ENCODE data around the gene PNPLA1.

PNPLA1 gene

DNA sequence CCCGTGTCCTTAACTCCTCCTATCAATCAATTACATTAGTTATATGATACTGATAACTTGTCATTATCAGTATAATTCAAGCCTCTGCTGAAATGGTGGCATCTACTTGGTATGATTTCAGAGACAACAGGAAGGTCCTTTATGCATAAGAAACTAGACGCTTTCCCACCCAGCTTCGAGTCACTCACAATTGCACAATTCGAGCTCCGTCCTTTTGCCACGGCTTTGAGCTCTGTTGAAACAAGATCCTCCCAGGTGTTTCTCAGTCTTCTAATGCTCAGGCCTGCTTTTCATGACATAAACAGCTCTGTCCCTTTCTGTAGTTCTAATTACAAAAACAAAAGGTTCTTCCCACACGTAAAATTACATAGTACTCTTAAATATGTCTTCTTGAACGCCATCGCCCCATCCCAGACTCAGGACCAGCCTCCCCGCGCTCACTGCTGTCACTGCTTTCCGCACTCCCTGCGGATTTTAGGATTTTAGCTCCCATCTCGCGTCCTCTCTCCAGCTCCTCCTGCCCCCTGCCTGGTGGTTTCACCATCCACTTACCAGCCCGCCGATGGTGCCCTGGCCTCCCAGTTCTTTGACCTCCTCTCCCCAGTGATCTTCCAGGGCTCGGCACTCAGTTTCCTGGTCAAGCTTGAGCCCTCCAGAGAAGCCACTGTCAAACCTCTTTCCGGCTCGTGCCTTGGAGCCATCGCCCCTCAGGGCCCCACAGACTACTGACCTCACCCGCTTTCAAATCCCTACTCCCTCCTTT is 23.2 kb upstream of the PNPLA1 start:
- no peak for DNase-seq (ENCODE audit: low read depth in 2 of 2)

DNA sequence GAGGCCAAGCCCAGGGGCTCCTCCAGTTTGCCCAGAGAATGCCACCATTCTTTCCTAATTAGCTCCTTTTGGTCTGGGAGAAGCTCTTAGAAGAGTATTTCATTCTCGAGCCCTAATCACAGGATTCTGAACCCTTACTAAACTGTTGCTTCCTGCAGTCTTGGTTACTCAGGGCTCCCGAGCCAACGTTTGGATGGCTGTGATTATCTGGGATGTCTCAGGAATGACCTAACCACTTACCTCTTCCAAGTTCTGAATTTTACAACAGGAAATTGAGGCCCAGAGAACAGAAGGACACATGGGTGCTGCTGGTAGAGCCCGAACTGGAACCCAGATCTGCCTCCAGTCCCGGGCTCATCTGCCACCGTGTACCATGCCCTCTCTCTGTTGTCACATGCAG is 22.2 kb upstream of the PNPLA1 start:
- no peak for DNase-seq (ENCODE audit: low read depth in 2 of 2)

DNA sequence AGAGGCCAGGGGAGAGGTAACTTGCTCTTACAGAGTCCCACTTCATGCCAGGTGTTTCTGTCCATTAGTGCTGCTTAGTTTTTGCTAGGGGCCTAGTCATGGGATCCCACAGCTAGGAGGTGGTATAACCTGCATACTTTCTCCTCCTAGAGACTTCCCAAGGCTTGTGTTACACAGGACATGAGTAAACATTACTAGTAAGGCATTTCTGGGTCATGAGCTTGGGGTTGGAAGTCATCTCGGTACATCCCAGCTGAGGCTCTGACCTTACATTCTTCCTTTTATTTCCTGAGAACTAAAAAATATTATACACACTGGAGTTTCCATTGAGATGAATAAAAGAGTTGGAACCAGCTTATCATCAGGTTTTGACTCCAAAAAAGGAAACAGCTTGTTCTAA is 20.9 kb upstream of the PNPLA1 start:
- no peak for DNase-seq (ENCODE audit: low read depth in 2 of 2)

DNA sequence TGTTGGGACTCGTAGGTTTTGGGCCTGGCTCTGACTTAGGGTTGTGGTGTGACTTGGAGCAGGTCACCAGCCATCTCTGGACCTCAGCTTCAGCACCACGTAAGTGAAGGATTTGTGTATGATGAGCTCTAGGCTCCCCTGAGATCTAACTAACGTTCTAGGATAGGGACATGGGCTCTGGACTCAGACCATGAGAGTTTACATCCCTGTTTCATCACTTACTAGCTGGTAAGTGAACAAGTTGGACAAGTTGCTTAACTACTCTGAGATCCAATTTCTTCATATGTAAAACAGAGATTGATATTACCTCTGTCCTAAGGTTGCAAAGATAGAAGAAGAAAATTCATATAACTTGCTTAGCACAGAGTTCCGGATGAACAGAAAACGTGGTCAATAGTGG is 20.3 kb upstream of the PNPLA1 start:
- DNase-seq (ENCODE audit: low read depth in 2 of 2), result no peak

DNA sequence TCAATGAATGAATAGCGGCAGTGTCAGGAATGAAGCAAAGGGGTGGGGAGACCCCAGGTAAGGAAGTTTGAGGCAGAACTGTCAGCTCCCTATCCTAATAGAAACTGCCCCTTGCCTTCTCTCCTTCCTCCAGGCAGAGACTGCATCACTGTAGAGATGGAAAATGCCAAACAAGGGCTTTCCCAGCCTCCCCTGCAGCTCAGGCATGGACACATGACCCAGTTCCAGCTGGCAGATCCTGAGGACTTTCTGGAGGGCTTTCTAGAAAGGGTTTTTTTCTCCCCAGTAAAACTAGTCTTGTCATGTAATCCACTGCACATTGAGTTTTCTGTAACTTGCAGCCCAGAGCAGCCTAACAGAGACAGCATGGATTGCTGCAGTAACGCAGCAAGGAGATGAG is 17.9 kb upstream of the PNPLA1 start:
- no peak for DNase-seq (ENCODE audit: low read depth in 2 of 2)

DNA sequence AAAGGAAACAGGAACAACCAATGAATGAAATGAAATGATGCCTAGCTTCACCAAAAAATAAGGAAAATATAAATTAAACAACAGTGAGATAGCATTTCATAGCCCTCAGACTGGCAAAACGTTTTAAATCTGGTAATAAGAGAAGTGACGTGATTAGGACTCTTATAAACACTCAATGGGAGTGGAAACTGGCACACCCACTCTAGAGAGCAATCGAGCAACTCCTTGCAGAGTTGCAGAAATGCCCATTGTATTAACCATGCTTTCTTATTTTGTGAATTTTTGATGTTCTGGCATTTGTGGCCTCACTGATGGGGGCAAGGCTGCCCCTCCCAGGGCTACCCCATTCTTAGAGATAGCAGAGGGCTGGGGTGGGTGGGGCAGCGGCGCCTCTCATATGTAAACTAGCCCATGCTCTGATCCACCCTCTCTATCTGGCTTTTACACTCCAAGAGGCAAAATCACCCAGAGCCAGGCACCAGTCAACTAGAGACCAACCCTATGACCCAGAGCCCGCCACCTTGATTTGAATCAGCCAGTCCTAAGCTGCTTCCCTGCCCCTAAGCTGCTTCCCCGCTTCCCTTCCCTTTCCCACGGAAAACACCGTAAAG is 6.4 kb upstream of the PNPLA1 start:
- DNase-seq (ENCODE audit: low read depth in 2 of 2), result no peak

DNA sequence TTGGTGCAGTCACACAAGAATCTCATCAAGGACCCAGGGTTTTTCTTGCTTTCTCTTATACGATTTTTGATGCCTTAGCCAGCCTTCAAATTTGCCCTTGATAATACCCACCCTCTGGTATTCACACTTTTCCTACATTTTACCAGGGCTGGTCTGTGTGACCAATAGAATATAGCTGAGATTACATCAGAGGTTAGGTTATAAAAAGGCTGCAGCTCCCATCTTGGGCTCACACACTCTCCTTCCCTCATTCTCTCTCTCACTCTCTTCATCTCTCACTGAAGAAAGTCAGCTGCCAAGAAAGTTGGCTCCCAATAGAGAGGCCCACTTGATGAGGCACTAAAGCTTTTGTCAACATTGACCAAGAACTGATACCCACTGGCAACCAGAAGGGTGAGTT is 4.1 kb upstream of the PNPLA1 start:
- DNase-seq (ENCODE audit: low read depth in 2 of 2), result no peak

DNA sequence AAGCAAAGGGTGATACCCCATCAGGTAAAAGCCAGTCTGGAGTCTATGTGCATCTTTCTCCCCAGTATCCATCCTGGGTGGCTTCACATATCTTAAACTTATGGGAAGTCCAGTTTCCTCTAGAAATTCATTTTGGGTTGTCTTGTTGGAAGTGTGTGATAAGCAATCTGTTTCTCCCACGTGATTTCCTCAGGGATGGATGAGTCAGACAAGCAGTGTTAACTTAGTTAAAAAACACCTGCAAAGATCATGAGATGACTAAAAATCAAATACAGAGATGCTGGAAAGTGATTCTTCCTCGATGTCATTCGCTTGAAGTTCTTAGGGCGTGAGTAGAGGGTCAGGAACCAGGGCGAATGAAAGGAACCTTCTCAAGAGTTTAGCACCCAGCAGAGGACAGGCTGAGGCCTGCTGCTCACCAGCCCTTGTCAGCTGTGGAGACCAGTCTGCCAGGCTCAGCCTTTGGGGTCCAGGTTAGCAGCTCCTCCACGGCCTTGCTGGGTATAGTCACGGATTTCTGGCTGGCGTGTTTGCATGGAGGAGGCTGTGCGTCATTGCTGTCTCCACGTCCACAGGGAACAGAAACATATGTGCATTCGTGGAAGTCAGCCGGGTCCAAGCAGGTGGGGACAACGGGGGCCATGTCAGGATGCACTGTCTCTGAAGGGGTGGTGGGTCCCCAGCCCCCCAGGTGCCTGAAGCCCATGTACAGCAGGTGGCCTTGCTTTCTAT is 2.8 kb upstream of the PNPLA1 start:
- DNase-seq (ENCODE audit: low read depth in 2 of 2), result no peak

DNA sequence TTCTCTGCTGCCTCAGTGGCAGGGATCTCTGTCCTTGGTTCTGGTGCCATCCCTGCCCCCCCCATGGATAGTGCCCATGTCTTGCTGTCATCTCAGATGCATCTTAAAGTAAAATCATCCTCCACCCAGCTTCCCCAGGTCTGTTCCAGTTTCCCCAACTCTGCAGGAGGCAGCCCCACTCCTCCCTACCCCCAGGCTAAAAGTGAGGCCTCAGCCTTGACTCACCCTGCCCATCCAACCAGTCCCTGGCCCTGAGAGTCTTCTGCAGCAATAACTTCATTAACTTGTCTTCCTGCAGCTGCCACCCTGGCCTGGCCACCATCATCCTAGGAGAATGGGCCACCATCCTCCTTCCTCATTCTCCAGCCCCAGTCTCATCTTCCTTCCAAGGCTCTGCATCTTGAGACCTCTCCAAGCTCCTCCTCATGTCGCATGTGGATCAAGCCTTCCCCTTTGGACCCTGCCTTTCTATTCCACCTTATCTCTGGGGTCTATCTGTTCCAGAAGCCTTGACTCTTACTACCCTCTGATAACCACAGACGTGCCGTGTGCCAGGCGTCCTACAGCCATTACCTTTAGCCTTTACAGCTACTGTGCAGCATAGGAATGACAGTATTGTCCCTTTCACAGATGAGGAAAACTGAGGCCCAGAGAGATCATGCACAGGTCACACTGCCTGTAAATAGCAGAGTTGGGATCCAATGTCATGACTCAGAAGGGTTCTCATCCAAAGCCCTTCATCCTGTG is 2.0 kb upstream of the PNPLA1 start:
- no peak for DNase-seq (ENCODE audit: low read depth in 2 of 2)

DNA sequence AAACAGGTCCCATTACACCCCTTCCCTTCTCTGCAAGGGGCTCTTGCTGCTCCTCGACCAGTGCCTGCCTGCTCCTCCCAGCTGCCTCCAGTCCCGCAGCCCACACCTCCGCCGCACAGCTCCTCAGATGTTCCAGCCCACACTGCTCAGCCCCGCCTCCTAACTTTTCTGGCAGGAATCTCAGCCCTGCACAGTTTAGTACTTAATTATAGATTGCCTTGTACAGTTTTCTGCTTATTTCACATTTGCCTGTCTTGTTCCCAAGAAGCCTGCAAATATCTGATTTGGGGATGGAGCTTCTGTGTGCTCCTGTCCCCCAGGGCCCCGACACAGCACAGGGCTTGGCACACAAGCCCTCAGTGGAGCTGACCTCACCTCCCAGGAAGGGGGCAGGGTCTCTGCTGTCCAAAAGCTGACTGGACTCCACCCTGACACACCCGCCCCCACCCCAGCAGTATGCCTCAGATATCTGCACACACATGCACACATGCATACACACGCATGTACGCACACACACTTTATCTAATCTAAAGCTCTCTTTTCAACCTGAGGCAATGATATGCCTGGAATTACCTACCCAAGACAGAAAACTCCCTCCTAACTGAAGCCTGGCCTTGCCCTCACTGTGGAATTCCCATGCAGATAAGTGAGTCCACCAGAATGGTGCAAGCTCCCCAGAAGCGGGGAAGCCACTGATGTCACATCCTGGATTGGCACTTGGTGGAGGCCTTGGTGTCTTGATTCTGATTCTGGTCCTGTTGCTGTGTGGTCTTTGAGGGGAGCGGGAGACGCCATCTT is 1.2 kb upstream of the PNPLA1 start:
- DNase-seq (ENCODE audit: low read depth in 2 of 2), result no peak

DNA sequence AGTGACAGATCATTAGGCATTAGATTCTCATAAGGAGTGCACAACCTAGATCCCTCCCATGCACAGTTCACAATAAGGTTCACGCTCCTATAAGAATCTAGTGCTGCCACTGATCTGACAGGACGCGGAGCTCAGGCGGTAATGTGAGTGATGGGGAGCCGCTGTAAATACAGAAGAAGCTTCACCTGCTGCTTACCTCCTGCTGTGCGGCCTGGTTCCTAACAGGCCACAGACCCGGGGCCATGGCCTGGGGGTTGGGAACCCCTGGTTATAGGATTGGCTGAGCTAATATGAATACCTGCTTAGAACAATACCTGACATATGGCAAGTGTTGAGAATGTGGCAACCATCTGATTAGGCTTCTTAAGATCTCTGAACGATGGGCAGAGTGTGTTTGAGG is 2.4 kb downstream of the PNPLA1 start:
- no peak for DNase-seq (ENCODE audit: low read depth in 2 of 2)

DNA sequence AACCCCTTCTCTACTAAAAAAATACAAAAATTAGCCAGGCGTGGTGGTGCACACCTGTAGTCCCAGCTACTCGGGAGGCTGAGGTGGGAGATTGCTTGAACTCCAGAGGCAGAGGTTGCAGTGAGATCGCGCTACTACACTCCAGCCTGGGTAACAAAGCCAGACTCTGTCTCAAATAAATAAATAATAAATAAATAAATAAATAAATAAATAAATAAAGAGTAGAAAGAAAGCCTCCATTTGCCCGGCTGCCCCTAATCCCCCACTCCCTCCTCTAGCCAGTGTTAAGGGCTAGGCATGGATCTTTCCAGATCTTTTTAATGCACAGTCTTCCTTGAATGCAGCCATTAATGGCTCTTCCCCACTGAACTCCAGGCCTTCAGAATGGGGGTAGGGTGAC is 3.2 kb downstream of the PNPLA1 start:
- no peak for DNase-seq (ENCODE audit: low read depth in 2 of 2)

DNA sequence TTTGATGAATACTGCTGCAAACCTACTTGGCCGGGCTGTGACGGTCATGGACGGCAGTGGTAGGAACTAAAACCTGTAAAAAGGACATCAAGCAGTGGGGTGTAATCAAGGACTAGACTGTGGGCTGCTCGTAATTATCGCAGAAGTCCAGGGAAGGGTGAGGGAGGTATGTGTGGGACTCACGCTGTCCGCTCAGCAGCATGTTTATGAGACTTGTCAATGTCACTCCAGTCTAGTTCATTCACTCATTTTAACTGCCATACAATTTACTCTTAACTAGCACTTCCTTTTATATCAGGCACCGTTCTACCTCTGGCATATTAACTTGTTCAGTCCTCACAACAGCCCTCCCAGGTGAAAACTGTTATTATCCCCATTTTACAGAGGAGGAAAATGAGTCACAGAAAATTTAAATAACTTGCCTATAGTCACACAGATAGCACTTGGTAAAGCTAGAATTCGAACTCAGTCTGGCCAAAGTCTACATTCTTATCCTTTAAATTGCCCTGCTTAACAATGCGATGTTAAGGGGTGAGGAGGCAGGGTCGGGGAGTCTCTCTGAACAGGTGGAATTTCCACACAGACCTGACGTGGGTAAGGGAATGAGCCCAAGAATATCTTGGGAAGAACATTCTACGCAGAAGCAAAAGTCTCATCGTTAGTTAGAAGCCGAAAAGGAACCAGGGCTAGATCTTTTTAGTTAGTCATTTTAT is 4.1 kb downstream of the PNPLA1 start:
- DNase-seq (ENCODE audit: low read depth in 2 of 2), result no peak

DNA sequence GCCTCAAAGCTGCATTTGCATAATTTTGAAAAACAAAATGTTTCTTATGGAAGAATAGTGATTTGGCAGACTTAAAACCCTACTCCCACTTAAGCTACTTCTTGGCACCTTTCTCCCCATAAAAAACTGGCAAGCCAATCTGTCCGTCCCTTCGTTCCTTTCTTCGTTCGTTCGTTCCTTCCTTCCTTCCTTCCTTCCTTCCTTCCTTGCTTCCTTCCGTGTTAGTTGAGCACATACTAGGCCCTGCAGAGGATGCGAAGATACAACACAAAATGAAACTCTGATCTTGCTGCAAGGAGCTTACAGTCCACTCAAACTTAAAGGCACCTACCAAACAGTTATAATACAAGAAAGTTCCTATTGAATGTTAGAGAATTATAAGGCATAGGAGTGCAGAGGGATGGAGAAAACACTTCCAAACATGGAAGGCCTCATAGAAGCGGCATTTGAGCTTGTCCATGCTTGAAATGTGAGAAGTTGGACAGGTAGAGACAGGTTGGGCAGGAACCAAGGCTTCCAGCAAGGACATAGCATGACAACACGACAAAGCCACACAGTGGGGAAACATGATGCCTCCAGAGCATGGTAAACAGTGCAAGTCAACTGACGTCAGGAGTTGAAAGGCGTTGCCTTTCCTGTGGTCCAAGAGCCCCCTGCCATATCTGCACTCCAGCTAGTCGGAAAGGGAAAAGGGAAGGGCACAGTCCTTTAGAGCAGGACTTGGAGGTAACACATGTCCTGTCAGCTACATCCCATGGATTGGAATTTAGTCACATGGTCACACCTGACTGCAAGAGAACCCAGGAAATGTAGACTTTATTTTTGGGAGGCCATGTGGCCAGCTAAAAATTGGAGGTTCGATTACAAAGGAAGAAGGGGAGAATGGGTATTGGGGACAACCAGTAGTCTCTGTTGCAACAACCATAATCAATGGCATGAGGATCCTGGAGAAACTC is 7.0 kb downstream of the PNPLA1 start:
- DNase-seq (ENCODE audit: low read depth in 2 of 2), result no peak

DNA sequence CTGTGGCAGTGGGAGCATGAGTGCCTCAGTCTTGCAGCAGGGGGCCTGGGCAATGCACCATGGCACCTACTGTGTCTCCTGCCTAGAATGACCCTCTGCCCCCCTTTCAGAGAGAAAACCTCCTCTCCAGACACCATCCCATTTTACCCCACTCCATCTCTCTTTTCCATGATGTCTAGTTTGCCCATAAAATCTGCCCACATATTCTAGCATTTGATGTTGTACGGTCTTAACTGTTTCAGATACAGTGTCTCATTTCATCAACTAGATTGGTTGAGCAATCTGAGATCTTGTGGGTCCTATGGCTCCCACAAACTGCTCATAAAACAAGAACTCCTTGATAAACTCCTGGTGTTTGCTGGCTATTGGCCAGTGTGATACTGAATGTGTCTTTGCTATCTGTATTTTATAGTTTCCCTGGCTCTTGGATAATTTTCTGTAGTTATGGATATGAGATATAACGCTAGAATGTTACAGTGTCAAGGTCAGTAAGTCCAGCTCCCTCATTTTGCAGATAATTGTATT is 8.1 kb downstream of the PNPLA1 start:
- DNase-seq (ENCODE audit: low read depth in 2 of 2), result no peak

DNA sequence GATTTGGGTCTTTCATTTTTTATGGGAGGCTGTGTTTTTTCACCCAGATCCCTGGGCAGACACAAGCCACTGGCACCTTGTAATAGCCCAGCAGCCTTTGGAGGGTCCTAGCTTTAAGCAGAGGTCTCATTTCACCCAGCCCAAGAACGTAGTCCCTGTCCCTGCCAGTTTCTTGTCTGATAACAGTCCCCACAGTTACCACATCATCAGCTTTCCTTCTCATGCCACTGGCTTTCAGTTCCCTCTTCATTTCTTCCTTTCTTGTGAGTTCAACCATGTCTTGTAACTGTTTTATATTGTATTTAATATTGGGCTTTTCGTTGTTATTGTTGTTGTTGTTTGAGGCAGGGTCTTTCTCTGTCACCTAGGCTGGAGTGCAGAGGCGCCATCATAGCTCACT is 10.6 kb downstream of the PNPLA1 start:
- no peak for DNase-seq (ENCODE audit: low read depth in 2 of 2)

DNA sequence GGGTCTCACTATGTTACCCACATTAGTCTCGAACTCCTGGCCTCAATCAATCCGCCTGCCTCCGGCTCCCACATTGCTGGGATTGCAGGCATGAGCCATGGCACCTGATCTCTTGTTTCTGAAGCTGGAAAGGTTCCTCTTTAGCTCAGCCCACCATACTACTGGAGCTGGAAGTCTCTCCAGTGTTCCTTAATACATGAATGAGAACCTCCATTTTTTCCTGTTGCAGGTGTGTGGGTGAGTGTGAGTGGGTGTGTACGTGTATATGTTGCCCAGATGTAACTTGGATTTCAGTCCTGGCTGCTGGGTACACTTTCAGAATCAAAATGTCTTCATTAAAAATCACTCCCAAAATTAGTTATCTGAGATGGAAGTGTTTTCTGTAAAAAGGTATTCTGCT is 11.1 kb downstream of the PNPLA1 start:
- no peak for DNase-seq (ENCODE audit: low read depth in 2 of 2)

DNA sequence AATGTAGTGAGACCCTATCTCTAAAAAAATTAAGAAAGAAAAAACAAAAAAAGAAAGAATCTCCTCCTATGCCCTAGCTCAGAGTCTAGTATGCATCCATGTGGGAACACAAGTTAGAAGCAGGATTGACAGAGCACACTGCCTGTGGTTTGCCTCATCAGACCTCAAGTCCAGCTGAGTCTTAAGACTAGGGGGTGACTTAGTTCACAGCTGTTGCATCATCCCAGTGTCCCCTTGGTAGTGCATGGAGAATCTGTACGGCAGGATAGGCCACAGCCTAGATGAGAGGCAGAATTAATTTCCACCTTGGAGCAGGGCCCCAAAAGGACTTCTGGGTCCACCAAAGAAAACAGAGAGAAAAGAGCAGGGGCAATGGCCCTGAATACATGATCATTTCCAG is 13.7 kb downstream of the PNPLA1 start:
- no peak for DNase-seq (ENCODE audit: low read depth in 2 of 2)

DNA sequence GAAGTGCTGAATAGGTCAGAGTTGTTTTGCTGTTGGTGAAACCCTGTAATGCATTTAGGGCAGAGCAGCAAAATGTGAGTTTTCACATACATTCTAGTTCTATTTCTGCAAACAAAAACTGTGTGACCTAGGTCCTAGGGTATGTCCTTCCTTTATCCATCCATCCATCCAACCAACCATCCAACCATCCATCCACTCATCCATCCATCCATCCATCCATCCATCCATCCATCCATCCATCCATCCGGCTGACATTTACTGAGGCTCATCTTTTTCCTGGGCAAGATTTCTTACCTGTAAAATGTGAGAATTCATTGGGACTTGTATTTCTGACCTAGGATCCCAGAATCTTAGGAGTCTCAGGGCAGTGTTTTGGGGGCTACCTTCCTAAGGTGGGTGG is 14.5 kb downstream of the PNPLA1 start:
- no peak for DNase-seq (ENCODE audit: low read depth in 2 of 2)

All from stimulated activated CD4-positive, alpha-beta T cell treated with anti-CD3 and anti-CD28 coated beads, Interleukin-1b, Interleukin-23, amount 100 ng/mL, for 4 hours (primary cell).